GM21717 (cell line): Measurements from ENCODE around the gene OGA.
A peak's percentile ranks its signal among the peaks of the same experiment; 100 is the strongest.

ENCODE experiments used
- ATAC-seq: cut with Tn5 transposase; IDR thresholded peaks from one replicate; pipeline ENCODE4 v1.9.1; 2021; ENCODE audit warnings: mild to moderate bottlenecking, moderate library complexity; ENCODE audit not compliant: unreplicated experiment

OGA gene

DNA sequence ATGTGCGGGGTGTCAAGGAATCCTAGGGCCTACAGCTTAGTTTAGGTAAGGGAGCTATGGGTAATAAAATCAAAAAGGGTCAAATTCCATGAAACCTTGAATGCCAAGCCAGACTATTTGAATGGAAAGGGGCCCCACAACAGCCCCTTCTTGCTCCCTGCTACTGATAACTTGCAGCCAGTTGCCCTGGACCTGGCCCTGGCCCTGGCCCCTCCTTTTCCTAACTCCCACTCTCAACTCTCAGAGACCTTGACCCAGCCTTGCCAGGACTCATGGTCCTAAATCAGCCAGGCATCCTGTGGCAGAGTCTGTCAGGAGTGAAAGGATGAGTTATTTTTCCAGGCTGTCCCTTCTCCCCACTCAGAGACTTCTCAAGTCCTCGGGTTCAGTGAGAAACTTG lies 19.5 kb upstream of the OGA start:
- ATAC-seq: no peak

GRCh38 chr10:101835362-101835761 lies 17.1 kb upstream of the OGA start:
- ATAC-seq: no peak

DNA sequence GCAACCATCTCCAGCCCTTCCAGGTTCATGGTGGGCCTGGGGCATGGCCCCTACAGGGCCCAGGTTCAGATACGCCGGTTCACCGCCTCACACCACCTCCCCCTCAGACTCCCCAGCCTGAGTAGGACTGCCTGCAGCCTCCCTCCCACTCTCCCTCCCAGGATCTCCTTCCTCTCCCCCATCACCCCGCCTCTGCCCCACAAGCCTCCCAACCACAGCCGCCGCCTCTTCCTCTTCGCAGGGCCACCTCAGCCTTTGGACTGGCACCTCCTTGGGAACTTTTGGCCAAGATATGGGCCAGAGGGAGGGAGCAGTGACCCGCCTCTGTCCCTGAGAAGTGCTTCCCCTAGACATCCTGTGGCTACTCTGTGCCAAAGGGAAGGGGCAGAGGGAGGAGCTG lies 16.1 kb upstream of the OGA start:
- no peak for ATAC-seq

GRCh38 chr10:101833466-101833865 lies 15.2 kb upstream of the OGA start:
- ATAC-seq: no peak

DNA sequence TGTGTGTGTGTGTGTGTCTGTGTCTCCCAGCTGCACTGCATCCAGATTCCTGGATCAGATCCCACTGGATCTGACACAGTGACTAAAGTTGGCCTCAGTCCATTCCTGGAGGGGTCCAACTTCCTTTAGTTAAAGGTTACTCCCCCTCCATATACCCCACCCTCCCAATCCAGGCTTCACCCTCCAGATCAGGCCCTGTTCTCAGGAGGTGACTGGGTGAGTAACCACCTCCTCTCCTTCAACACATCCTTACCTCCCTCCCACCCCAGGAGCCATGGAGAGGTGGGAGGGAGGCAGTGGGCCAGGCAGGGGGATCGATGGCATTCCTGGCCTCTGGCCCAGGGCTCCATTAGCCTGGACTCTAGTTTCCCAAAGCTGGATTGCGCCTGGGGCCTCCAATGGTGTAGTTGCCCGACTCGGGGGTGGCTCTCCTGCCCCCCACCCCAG lies 14.1 kb upstream of the OGA start:
- no peak for ATAC-seq

DNA sequence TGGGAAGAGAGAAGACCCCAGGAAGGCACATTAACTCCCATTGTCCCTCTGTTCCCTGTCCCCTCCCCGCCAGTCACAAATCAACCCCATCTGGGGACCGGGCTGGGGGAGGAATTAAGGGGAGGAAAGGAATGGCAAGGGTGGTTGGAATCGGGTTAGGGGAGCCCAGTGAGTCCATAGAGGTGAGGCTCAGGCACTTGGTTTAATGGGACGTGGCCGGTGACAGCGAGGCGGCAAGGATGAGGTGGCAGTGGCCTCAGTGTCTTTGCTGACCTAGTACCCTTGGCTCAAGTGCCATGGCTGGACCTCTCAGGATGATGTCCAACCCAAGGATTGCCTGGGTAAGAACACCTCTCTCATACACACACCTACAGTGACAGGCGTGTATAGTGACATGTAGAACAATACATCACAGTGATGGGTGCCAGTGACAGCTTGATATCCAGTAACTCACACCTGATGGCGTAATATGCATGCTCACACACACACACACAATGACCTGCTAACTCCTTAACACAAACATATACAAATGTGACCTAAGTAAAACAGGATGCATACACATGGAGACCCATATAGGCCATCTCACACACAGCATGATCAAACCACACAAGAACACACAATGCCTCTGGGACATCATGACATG lies 13.0 kb upstream of the OGA start:
- ATAC-seq: no peak

DNA sequence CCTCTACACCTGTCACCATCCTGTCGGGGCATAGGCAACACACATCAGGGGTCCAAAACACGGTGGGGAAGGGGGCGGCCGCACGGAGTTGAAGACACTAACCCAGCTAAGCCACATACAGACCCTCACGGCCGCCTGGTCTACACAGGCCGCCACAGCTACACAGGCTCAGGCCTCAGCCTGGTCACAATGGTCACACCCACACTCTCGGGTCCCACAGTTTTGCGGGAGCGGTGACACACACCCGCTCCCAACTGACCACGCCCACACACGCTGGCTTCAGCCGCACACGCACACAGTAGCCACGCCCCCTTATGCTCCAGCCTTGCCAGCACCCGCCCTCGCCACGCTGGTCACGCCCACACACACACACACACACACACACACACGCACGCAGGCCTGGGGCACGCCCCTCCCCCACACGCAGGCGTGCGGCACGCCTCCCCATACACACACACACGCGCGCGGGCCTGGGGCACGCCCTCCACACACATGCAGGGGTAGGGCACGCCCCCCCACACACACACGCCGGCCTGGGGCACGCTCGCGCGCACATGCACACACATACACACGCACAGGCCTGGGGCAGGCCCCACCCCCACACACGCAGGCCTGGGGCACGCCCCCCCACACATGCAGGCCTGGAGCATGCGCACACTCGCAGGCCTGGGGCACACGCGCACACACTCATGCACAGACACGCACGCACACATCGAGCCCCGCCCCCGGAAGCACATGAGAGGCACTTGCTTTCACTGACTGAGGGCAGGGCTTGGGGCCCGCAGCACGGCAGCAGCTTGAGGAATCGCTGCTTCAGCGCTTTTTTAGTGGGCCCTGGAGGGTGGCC lies 12.3 kb upstream of the OGA start:
- ATAC-seq: peak; percentile 57

DNA sequence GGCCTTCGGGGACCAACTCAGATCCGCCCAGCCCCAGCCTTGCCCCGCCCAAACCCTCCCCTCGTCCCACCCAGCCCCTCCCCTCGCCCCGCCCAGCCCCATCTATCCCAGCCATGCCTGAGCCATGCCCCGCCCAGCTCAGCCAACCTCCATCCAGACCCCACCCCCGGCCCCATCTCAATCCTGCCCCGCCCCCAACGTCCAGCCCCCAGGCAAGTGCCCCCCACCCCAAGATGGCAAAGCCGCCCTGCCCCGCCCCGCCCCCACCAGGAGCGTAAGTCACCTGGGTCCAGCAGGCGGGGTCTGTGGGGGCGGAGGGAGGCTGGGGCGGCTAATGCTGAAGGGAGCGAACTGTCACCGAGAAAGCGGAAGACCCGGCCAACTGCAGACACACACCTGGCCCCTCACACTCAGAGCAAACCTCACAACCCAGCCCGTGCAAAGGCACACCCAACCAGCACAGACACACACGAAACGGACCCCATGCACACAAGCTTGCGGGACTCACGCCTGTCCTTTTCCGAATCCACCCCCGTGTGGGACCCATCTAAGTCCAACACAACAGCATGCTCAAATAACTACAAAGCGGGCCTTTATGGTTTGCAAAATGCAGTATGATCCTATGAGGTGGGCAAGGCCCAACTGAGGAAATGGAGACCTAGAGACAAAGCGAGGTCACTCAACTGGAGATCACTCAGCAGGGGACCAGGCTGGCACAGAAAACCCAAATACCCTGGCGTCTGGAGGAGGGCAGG lies 11.5 kb upstream of the OGA start:
- peak; percentile 12 for ATAC-seq

- no peak for ATAC-seq
These were observed 10.7 kb upstream of the OGA start for GRCh38 chr10:101828766-101829551.

DNA sequence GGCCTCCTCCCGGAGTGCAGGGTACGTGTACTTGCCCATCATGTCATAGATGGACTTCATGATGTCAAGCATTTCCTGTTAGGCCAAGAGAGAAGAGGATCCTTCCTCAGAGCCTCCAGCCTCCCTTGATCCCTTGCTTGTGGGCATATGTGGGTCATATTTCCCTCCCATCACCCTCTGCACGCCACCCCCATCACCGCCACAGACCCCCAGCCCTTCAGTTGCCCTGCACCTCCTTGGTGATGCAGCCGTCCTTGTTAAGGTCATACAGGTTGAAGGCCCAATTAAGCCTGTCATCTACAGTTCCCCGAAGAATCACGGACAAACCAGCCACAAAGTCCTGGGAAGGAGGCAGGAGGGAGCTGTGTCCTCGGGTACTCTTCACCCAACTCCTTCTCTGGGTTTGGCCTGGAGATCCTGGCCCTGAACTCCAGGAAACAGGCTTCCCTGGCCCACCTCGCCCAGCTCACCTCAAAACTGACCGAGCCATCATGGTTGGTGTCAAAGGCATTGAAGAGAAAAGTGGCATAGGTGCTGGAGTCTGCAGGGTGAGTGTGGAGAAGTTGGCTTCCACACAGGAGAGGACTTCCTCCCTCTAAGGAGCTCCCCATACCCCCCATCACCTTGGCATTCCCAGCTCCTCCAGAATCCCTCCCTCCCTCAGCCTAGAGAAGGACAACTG lies 9.8 kb upstream of the OGA start:
- no peak for ATAC-seq

- ATAC-seq: no peak
These were observed 8.7 kb upstream of the OGA start for GRCh38 chr10:101826852-101827434.

GRCh38 chr10:101824736-101825135 lies 6.5 kb upstream of the OGA start:
- ATAC-seq: no peak

- ATAC-seq: peak; percentile 18
These were observed 809 bp upstream of the OGA start for GRCh38 chr10:101818872-101819633.

- ATAC-seq: peak; percentile 7
These were observed 716 bp downstream of the OGA start for GRCh38 chr10:101817337-101818118.

DNA sequence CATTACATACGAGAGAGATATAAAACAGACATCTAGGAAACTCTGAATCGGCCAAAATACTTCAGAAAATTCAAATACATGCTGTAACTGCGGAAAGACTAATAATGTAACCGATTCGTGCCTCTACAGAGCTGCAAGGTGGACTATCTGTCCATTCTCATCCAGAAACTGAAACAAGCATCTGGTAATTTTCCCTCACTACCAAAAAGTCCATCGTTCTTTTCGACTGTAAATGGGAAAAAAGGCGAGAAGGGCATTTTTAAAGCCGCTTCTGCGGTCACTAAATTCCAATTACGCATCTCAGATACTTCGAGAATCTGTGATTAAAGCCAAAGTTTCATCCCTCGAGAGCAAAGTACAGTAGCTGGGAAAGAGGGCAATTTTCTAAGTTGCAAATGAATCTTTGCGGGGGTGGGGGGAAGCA lies 1.3 kb downstream of the OGA start:
- ATAC-seq: no peak

- ATAC-seq: no peak
These were observed 1.9 kb downstream of the OGA start for GRCh38 chr10:101816376-101816775.

GRCh38 chr10:101814466-101815071 lies 3.7 kb downstream of the OGA start:
- no peak for ATAC-seq

DNA sequence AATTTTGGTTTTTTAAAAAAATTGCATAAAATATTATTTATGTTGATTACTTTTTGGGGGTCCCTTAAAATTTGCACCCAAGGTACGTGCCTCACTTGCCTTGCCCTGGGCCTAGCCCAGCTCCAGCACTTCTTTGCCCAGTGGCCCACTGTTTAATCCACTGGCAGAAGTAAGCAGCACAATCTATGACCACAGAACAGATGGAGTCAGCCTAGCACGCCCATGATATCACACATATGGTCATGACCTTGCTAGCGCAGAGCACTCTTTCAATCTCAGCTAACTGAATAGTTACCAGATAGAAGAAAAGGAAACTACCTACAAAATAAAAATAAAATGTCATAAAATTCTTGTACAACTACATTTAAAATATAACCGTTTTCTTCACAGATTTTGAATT lies 5.6 kb downstream of the OGA start:
- no peak for ATAC-seq
